Stimulated activated CD8-positive, alpha-beta memory T cell treated with anti-CD3 and anti-CD28 coated beads, Interleukin-7, amount 100 ng/mL, for 48 hours (primary cell): ENCODE results near the gene CHRNA7.

ENCODE experiments used
- DNase-seq, 2 donors: peaks; one replicate each; pipeline ENCODE4 v3.0.0-alpha.2; 2020; ENCODE audit warnings: low read depth in 1 of 2; ENCODE audit errors: extremely low read depth in 1 of 2

CHRNA7 gene

DNA sequence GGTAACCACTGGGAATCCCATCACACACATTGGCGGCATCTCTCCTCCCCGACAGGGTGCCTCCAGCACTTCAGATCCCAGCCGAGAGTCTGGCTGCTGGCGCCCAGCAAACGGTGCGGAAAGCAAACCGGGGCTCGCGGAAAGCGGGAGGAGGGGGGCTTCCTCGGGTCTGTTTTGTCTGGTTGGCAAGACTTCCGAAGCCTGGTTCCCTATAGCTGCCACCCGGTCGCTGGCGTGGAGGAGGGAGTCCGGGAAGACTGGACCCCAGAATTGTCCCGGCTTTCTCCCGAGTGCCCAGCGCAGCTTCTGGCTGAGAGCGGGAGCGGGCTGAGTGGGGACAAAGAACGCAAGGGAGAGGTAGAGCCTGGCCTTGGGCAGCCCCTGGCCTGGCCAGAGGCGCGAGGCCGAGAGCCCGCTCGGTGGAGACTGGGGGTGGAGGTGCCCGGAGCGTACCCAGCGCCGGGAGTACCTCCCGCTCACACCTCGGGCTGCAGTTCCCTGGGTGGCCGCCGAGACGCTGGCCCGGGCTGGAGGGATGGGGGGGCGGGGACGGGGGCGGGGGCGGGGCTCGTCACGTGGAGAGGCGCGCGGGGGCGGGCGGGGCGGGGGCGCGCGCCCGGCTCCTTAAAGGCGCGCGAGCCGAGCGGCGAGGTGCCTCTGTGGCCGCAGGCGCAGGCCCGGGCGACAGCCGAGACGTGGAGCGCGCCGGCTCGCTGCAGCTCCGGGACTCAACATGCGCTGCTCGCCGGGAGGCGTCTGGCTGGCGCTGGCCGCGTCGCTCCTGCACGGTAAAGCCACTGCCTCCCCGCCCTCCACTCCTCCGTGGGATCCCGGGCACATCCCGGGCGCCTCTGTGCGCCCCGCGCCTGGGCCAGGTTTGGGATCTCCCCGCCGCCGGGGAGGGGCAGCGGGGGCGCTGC is at the start of gene CHRNA7:
TSS of gene CHRNA7 (plus strand) at position 654 of the 920 bp plus-strand sequence. CDS start at position 734, 80 bp downstream.
- peak; percentile 6 to 13 for DNase-seq

DNA sequence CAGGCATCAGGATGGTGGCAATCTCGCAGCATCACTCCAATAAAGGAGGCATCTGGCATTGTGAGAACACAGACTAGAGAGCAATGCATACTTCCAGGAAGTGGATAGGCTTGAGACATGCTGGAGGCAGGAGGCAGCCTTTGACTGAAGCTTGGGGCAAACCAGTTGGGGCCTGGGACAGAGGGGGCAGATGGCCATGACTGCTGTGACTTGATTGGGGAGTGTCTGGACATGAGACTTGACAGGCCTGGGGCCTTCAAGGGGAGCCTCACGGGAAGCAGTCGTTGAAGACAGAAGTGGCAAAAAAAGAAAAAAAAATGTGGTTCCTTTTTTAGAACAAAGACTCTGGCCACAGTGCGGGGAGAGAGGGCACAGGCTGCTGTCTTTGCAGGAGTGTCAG is 44.7 kb upstream of the CHRNA7 start:
- DNase-seq, result no peak

DNA sequence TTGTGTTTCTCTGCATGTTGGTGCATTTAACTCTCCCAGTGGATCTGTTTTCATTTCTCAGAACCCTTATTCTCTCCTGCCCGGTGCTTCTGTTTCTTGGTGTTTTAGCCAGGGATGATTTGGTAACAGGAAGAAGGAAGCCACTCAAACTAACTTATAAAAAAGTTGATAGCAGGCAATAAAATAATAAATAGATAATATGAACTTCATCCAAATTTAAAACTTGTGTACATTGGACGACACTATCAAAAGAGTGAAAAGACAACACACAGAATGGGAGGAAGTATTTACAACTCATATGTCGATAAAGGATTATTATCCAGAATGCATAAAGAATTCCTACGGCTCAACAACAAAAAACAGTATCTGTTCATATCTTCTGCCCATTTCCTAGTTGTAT is 37.3 kb upstream of the CHRNA7 start:
- no peak for DNase-seq

DNA sequence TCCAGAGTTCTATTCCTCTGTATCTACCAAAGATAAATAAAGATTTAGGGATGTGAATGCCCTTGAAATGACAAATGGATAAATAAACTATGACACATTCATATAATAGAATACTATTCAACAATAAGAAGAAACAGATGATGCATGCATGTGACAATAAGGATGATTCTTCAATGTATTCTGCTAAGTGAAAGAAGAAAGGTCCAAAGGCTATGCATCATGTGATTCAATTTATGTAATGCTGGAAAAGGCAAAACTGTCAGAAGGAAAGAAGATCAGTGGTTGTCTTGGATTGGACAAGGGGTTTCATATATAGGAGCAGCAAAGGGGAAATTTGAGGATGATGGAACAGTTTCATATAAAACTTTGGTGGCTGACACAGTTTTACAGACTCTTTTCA is 32.6 kb upstream of the CHRNA7 start:
- DNase-seq, result no peak

DNA sequence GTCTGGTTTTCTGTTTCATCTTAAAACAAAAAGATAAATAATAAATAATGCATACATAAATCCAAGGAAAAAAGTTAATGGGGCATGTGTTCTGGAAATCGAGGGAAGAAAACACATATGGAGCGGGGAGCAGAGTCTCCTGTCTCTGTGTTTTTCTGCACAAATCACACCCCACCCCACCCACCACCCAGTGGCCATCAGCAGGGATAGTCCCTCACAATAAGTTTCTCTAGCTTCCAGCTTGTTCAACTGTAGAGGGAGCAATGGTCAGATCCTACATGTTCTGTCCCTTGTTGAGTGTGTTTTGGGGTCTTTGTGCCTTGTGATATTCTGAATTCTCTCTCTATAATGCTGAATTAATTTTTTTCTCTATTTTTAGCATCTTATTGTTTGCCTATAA is 26.8 kb upstream of the CHRNA7 start:
- no peak for DNase-seq

DNA sequence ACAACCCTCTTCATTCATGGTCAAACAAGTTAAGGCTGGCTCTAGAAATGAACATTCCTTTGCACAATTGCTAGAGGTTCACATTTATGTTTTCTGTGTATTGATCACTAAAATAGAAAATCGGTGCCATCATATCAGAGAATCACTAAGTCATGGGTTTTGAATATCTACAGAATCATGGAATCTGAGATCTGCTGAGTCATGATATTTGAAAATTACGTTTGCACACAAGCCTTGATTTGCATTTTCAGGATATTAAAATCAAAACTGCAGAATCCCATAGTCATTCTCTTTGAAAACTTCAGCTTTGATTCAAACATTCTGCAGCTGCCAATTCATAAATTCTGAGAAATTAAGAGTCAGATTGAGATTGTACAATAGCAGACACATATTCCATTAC is 26.1 kb upstream of the CHRNA7 start:
- no peak for DNase-seq

DNA sequence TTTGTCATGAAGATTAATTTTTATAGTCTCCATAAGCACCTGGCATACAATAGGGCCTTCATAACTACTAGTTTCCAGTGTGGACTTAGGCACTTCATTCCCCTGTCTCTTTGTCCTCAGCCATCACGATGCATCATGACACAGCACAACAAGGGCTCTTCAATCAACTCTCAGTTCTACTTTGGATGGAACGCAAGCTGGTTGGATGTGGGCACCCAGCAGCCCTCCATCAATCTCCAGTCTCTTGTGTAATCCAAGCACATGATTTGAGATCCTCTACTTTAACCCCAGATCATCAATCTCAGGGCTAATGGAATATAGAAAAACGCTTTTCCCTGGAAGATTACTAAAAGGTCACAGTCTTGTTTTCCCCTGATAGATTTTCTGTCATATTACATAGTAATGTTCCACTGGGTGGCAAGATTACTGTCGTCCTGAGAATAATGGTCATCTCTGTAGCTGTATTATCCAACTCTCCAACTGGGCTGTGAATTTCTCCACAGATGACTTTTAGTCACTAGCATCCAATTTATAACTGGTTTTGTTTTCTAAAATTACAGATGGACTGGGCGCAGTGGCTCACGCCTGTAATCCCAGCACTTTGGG is 22.9 kb upstream of the CHRNA7 start:
- no peak for DNase-seq

DNA sequence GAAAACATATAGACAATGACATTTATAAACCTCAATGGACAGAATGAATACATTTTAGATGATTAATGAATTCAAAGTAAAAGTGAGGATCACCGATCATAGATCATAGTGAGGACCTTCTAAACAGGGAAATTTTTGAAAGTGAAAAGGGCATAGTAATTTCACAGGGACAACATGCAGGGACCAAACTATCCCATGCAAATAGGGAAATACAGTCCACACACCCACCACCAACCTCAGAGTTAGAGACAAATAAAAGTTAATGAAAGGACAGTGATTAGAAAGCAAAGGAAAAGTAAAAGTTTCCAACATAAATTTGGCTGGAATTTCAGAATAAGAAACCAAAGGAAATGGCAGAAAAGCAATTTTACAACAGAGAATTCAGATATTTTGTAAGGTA is 15.4 kb upstream of the CHRNA7 start:
- DNase-seq, result no peak

DNA sequence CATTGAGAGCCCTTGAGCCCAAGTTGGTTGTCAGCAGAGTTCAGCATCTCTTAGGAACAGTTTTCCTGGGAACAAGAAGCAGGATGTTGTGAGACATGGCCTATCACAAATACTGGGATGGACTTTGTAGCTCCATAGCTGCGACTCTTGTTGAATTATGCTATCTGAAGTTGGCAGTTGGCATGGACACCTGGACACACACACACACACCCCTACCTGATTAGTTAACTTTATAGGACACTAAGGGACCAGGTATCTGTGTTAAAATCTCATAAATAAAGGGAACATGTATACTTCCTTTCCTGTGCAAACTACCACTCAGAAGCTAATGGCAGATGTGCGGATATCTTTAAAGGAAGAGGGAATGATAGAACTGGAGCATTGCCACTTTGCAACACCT is 10.2 kb upstream of the CHRNA7 start:
- DNase-seq, result no peak

DNA sequence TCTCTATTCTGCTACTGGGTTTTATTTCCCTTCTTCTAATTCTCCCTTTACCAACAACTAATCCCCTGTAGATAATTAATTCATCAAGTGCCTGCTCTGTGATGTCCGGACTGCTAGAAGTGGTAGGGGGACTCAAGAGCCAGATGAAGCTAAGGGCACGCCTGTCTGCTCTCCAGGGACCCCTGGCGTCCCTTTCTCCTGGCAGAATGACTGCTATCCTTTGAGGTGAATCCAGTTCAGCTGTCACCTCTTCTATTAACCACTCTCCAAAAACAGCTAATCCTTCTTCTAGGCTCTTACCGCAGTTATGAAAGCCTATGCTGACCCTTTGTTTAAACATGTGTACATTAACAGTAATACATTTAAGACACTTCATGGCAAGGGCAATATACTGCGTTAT is 1.4 kb upstream of the CHRNA7 start:
- DNase-seq, result no peak

DNA sequence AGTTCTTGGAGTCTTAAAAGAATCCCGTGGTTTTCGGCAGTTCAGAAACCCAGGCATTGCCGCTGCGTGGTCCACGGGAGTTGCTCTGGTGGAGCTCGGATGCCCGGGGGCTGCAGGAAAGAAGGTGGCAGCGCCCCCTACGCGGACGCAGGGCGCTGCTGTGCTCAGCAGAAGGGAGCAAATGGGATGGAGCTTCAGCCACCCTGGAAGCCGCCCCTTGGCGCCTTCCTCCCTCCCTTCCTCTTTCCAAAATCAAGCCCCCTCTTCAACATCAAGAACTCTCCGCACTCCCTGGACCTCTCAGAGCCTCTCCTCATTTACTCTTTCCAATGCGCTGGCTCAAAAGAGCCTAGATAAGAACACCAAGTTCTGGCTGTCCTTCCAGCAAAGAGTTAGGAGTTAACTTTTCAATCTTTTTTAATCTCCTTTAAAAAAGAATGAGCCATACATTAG is 880 bp upstream of the CHRNA7 start:
- no peak for DNase-seq

DNA sequence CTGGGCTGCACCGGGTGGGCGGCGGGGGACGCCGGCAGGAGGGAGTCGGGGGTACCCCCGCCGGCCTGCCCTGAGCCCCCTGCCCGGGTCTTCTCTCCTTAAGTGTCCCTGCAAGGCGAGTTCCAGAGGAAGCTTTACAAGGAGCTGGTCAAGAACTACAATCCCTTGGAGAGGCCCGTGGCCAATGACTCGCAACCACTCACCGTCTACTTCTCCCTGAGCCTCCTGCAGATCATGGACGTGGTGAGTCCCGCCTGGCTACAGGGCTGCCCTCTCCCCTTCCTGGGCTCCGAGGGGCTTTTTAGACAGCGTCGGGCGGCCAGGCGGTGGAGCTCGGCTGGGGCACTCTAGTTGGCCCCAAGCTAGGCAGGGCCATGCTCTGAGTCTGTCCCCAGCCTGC is 480 bp downstream of the CHRNA7 start:
- DNase-seq, result no peak

DNA sequence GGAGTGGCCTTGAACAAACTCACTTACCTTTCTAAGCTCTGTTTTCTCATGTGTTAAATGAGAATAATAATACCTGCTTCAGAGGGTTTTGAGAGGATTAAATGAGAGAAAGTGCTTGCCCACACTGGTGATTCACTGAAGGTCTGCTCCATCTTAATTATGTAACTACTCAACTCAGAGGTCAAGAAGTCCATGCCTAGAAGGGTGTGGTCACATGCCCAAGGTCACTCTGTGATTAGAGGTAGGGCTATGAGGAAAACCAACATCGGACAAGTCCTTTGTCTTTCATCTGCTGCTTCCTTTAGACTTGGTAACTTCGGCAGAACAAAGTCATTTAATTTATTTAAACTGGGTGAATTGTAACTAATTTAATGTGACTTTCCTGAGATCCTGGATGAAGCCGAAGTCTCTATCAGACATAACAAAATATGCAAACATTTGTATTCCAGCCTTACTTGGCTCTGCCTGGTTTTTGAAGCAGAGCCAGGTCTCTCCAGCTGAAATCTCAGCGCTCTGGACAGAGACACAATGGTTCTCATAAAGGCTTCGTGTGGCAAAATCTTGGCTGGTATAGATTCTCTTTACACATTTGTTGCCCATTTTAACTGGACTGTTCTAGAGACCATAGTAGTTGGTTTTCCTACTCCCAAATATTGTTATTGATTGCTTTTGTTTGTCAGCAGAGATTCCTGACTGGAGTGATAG is 3.0 kb downstream of the CHRNA7 start:
- DNase-seq, result no peak

DNA sequence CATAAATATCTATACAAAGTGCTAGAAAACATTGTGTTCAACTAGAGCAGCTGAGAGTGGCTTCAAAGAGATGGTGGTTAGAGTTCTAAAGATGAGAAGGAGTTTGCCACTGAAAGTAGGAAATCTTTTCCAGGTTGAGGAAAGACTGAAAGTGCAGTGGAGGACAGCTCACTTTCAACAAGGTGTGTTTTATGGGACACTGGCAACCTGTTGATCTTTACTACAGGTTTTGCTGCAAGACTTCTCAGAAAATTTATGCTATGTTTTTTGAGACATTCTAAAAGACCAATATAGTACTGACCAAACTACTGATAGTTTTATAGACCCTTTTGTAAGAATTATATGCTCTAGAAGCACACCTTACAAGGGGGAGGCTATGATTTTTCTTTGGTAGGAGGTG is 3.8 kb downstream of the CHRNA7 start:
- DNase-seq, result no peak

DNA sequence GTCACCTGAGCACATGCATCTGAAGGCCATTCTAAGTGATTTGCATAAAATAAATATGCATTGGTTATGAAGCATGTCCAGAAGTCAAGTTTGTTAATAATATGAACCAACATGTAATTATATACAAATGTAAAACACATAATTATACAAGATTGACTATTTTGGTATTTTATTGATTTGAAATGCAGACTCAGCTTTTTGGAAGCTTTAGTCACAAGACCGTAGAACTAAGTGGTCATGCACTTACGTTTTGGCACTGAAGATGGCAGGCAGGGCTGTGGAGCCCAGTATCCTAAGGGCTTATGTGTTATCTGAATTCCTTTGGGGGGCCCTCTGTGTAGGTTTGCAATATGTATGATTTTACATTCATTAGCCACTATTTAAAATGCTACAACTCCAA is 5.0 kb downstream of the CHRNA7 start:
- no peak for DNase-seq

DNA sequence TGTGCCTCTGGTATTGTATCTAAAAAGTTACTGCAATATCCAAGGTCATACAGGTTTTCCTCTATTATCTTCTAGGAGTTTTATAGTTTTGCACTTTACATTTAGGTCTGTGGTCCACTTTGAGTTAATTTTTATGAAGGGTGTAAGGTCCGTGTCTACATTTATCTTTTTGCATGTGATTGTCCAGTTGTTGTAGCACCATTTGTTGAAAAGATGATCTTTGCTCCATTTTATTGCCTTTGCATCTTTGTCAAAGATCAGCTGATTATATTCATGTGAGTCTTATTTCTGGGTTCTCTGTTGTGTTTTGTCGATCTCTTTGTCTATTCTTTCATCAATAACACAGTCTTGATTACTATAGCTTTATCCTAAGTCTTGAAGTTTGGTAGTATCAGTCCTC is 6.7 kb downstream of the CHRNA7 start:
- DNase-seq, result no peak

DNA sequence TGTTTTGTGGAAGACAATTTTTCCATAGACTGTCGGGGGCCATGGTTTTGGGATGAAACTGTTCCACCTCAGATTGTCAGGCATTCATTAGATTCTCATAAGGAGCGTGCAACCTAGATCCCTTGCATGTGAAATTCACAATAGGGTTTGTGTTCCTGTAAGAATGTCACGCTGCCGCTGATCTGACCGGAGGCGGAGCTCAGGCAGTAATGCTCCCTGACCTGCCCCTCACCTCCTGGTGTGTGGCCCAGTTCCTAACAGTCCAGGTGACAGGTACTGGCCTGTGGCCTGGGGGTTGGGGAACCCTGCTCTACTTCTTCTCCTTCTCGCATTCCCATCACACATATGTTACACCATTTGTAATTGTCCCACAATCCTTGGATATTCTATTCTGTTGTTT is 11.0 kb downstream of the CHRNA7 start:
- no peak for DNase-seq

DNA sequence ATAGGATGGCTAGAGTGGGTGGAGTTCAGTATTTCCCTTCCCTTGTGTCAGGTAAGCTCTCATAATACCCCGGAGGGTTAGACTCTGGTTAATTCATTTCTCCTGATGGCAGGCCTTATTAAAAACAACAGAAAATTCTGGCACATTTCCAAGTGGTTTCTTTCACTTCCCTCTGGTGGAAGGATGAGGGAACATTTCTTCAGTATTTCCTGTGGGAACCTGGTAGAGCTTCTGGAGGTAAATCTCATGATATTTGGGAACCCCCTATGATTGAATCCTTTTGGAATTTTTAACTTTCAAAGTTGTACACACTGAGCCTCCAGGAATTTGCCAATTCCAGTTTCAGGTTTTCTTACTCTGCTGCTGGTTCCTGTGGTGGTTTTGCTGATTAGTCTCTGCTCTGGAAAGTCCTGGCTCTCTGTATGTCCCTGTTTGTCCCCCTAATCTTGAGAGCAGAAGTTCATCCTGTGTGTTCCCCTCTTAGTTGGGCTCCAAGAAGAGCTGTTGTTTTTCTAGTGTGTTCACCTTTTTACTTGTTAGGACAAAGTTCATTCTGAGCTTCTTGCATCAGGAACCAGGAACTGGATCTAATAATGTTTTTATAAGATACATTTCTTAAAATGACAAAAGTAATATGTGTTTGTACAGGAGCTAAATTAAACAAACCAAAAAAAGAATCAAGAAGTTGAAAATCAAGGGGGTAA is 12.1 kb downstream of the CHRNA7 start:
- no peak for DNase-seq

DNA sequence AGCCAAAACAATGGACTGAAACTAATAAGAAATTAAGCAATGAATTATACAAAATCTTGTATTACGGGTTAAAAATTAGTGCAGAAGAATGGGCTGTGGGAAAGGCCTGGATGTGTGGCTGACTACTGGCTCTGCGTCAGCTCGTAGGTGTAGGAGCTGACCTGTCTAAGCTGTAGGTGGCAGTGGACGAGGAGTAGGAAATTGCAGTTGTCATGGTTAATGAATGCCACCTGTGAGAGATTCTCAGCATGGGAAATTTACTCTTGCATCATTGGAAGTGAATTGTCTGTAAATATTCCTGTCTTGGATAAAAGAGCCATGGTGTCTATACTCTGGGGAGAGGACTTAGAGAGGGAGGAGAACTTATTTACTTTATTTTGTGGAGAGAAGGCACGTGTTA is 23.4 kb downstream of the CHRNA7 start:
- no peak for DNase-seq

DNA sequence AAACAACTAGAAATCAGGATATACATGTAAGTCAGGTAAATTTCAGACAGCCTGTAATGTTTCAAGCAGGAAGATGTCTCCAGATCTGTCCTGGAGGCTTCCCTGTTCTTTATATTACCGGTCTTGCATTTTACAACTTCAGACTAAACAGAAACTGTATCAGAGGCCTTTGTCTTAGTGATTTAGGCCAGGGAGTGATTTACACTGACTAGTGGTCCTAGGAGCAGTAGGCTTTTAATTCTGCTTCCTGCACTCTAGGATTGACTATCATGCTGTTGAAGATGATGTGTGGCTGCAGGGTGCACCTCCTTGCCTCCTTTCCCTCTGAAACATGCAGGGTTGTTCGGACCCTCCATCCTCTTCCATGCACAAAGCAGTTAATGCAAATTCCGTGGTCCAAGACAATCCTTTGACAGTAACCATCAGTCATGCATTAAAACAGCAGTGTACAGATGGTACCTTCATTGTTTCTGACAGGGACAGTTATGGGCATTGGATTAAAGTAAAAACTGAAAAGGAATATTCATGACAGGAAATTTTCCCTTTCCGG is 27.6 kb downstream of the CHRNA7 start:
- DNase-seq, result no peak

DNA sequence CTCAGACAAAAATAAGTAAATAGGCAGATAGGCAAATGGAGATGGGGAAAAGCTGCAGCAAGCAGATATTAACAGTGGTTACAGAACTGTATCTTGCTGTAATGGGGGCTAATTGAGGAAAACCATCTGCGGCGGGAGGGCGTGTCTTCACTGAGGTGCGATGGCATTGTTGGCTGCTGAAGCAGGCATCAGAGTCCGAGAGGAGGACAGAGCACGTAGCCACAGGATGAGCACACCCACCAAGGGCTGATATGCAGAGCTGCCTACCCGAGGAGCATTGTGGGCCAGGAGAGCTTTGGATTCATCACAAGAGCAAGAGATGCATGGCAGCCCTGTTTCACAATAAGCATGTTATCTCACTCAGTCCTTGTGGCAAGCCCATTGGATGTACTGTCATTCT is 30.4 kb downstream of the CHRNA7 start:
- no peak for DNase-seq
